HepG2 (cell line): ENCODE data around the gene S100A4. TPM values are rescaled to one million over a fixed set of nuclear protein-coding genes. Genes with fewer than 3 reads are reported as not detected.
A peak's percentile ranks its signal among the peaks of the same experiment; 100 is the strongest.

Source experiments
- ATF3 ChIP-seq: sonication (generic); formaldehyde crosslinking; IDR thresholded peaks from 2 replicates; pipeline ENCODE4 v1.4.0; 2020; ENCODE audit warnings: missing genetic modification reagents
- ATM ChIP-seq: fragments of 450-650 bp; IDR thresholded peaks from 2 replicates; pipeline ENCODE4 v1.7.1; 2017; ENCODE audit warnings: mild to moderate bottlenecking, borderline replicate concordance
- HIVEP1 ChIP-seq: sonication (generic); formaldehyde crosslinking; IDR thresholded peaks from 2 replicates; pipeline ENCODE4 v1.4.0; 2020; ENCODE audit warnings: mild to moderate bottlenecking, missing genetic modification reagents
- KDM6A ChIP-seq: IDR thresholded peaks from 2 replicates; pipeline ENCODE4 v1.6.1; 2016; ENCODE audit warnings: low read depth
- MBNL3 ChIP-seq: fragments of 250-450 bp; sonication (Bioruptor Pico); conservative IDR thresholded peaks from 2 replicates; pipeline ENCODE4 v1.8.0; 2022; ENCODE audit warnings: mild to moderate bottlenecking, inconsistent platforms
- MED1 ChIP-seq: sonication (generic); formaldehyde crosslinking; IDR thresholded peaks from 2 replicates; pipeline ENCODE4 v1.4.0; 2020; ENCODE audit warnings: missing genetic modification reagents
- MEIS2 ChIP-seq: sonication (generic); formaldehyde crosslinking; IDR thresholded peaks from 2 replicates; pipeline ENCODE4 v1.9.0; 2021; ENCODE audit warnings: mild to moderate bottlenecking, missing genetic modification reagents
- MTERF4 ChIP-seq: sonication (generic); formaldehyde crosslinking; IDR thresholded peaks from 2 replicates; pipeline ENCODE4 v1.8.0; 2023; ENCODE audit warnings: mild to moderate bottlenecking, missing genetic modification reagents
- NCOA2 ChIP-seq: sonication (generic); formaldehyde crosslinking; IDR thresholded peaks from 2 replicates; pipeline ENCODE4 v1.8.0; 2022; ENCODE audit warnings: inconsistent platforms
- PHF21A ChIP-seq: sonication (generic); formaldehyde crosslinking; IDR thresholded peaks from 2 replicates; pipeline ENCODE4 v1.5.0; 2020; ENCODE audit warnings: mild to moderate bottlenecking, missing genetic modification reagents
- REL ChIP-seq: sonication (generic); formaldehyde crosslinking; conservative IDR thresholded peaks from 2 replicates; pipeline ENCODE4 v1.8.0; 2022; ENCODE audit warnings: mild to moderate bottlenecking, missing genetic modification reagents, moderate library complexity
- RXRB ChIP-seq: IDR thresholded peaks from 2 replicates; pipeline ENCODE4 v1.6.1; 2016; ENCODE audit warnings: borderline replicate concordance, missing genetic modification reagents, missing compliant biosample characterization
- SRSF9 ChIP-seq: fragments of 200-400 bp; formaldehyde crosslinking; IDR thresholded peaks from 2 replicates; pipeline ENCODE4 v1.6.1; 2018; ENCODE audit warnings: borderline replicate concordance, mild to moderate bottlenecking, low read depth, low read length; ENCODE audit not compliant: insufficient read depth, poor library complexity, severe bottlenecking
- TAF1 ChIP-seq: sonication (generic); formaldehyde crosslinking; IDR thresholded peaks from 2 replicates; pipeline ENCODE4 v1.4.0; 2020; ENCODE audit warnings: missing genetic modification reagents
- TCF7L2 ChIP-seq: IDR thresholded peaks from 2 replicates; pipeline ENCODE4 v1.6.1; 2011; ENCODE audit warnings: mild to moderate bottlenecking, low read depth, low read length, moderate library complexity
- TP53 ChIP-seq: sonication (generic); formaldehyde crosslinking; conservative IDR thresholded peaks from 2 replicates; pipeline ENCODE4 v1.4.0; 2020; ENCODE audit warnings: missing genetic modification reagents
- U2AF2 ChIP-seq: fragments of 200-400 bp; formaldehyde crosslinking; IDR thresholded peaks from 2 replicates; pipeline ENCODE4 v1.6.1; 2017; ENCODE audit warnings: low read depth, mild to moderate bottlenecking, low read length
- ZFP82 ChIP-seq: sonication (generic); formaldehyde crosslinking; IDR thresholded peaks from 2 replicates; pipeline ENCODE4 v1.5.1; 2020; ENCODE audit warnings: mild to moderate bottlenecking, missing genetic modification reagents, borderline replicate concordance
- ZNF331 ChIP-seq: sonication (generic); formaldehyde crosslinking; IDR thresholded peaks from 2 replicates; pipeline ENCODE4 v1.4.0; 2020; ENCODE audit warnings: missing genetic modification reagents
- ZNF672 ChIP-seq: sonication (generic); formaldehyde crosslinking; IDR thresholded peaks from 2 replicates; pipeline ENCODE4 v1.8.1; 2022; ENCODE audit warnings: missing genetic modification reagents
- ZSCAN12 ChIP-seq: sonication (generic); formaldehyde crosslinking; IDR thresholded peaks from 2 replicates; pipeline ENCODE4 v1.9.0; 2021; ENCODE audit warnings: mild to moderate bottlenecking, missing genetic modification reagents
- ZSCAN29 ChIP-seq: sonication (generic); formaldehyde crosslinking; conservative IDR thresholded peaks from 2 replicates; pipeline ENCODE4 v1.4.0; 2020; ENCODE audit warnings: mild to moderate bottlenecking, missing genetic modification reagents
- polyA plus RNA-seq, 8 experiments: library from polyadenylated mRNA; depleted of rRNA in 3 of 8; stranded (reverse) in 7 of 8; unstranded in 1 of 8; fragments of >200 nt; fragmentation: Illumina TruSeq in 4 of 8; extraction: Trizol in 4 of 8; gene quantifications; 2 replicates each; pipeline versions ENCODE4 v1.2.1 to v1.2.3, GENCODE V29; 2011 to 2016; ENCODE audit warnings: low read depth in 4 of 8, missing spikeins in 1 of 8, mixed read lengths in 1 of 8; ENCODE audit not compliant: insufficient read depth in 1 of 8
- total RNA-seq, 5 experiments: library from RNA; depleted of rRNA; stranded (reverse); fragments of >200 nt; fragmentation: Illumina TruSeq; extraction: Trizol; gene quantifications; 2 replicates each; pipeline ENCODE4 v1.2.3, GENCODE V29; 2016; ENCODE audit warnings: low read depth in 1 of 5
- TF ChIP-seq, protein P1 (sequence below): sonication (generic); formaldehyde crosslinking; IDR thresholded peaks from 2 replicates; pipeline ENCODE4 v1.8.0; 2022; ENCODE audit warnings: low read depth, missing genetic modification reagents
- TF ChIP-seq, protein P2 (sequence below): sonication (generic); formaldehyde crosslinking; IDR thresholded peaks from 2 replicates; pipeline ENCODE4 v1.4.0; 2020; ENCODE audit warnings: missing genetic modification reagents
- TF ChIP-seq, protein P3 (sequence below): sonication (generic); formaldehyde crosslinking; IDR thresholded peaks from 2 replicates; pipeline ENCODE4 v1.4.0; 2020; ENCODE audit warnings: missing genetic modification reagents

Gene S100A4
- total and polyA plus RNA-seq, 2 of the 13 experiments (the other 11 are each of a cell fraction or from before 2014, with no cell fraction given): 12.9 to 20.2 TPM

DNA sequence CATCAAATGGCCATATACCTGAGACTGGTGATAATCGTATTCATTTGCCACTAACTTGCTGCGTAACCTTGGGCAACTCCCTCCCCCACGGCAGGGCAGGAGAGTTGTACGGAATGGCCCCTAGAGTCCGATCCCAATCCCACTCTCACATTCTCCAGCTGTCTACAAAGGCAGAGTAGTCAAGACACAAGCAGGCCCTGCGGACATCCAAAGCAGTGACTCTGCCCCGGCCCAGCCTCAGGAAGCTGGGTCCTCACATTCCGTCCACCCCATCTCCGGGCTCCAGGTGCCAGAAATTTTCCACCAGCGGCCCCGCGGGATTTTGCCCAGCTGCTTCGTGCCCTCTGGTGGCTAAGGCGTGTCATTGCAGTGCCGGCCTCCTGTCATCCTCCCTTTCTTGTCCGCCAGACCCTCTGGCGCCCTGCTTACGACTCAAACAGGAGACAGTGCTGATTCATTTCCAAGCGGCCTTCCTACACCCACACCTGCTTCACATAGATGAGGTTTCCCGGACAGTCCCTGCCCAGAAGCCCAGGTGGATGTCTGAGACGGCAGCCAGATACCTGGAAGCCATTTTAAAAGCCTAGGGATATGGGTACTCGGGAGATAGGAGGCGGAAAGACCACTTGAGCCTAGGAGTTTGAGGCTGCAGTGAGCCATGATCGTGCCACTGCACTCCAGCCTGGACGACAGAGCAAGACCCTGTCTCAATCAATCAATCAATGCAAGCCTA, 22.9 kb upstream of the S100A4 start (continued):
- TF ChIP-seq RXRB (peak; percentile 54; the same call in 1 of the 2 replicates), MTERF4 (CRISPR knock-in tag) (no peak), ZSCAN29 (CRISPR knock-in tag) (no peak), ATM (no peak), SRSF9 (no peak), U2AF2 (no peak), TCF7L2 (no peak), PHF21A (CRISPR knock-in tag) (no peak; the same call in 1 of the 2 replicates), TP53 (no peak), ZSCAN12 (no peak), MBNL3 (CRISPR knock-in tag) (no peak), KDM6A (CRISPR knock-in tag) (no peak), ZNF672 (CRISPR knock-in tag) (no peak), ZFP82 (CRISPR knock-in tag) (no peak), HIVEP1 (no peak), ZNF331 (CRISPR knock-in tag) (no peak; the same call in 1 of the 2 replicates), NCOA2 (CRISPR knock-in tag) (no peak), ATF3 (no peak), REL (no peak), TAF1 (CRISPR knock-in tag) (no peak), MED1 (CRISPR knock-in tag) (0 out of 2 replicates have a peak, but pooled peaks have one; percentile 23), MEIS2 (CRISPR knock-in tag) (no peak; the same call in 1 of the 2 replicates)
- TF ChIP-seq, protein P1, sequence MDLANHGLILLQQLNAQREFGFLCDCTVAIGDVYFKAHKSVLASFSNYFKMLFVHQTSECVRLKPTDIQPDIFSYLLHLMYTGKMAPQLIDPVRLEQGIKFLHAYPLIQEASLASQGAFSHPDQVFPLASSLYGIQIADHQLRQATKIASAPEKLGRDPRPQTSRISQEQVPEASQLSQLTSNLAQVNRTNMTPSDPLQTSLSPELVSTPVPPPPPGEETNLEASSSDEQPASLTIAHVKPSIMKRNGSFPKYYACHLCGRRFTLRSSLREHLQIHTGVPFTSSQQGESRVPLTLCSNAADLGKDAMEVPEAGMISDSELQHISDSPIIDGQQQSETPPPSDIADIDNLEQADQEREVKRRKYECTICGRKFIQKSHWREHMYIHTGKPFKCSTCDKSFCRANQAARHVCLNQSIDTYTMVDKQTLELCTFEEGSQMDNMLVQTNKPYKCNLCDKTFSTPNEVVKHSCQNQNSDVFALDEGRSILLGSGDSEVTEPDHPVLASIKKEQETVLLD (CRISPR knock-in tag): no peak
- TF ChIP-seq, protein P2, sequence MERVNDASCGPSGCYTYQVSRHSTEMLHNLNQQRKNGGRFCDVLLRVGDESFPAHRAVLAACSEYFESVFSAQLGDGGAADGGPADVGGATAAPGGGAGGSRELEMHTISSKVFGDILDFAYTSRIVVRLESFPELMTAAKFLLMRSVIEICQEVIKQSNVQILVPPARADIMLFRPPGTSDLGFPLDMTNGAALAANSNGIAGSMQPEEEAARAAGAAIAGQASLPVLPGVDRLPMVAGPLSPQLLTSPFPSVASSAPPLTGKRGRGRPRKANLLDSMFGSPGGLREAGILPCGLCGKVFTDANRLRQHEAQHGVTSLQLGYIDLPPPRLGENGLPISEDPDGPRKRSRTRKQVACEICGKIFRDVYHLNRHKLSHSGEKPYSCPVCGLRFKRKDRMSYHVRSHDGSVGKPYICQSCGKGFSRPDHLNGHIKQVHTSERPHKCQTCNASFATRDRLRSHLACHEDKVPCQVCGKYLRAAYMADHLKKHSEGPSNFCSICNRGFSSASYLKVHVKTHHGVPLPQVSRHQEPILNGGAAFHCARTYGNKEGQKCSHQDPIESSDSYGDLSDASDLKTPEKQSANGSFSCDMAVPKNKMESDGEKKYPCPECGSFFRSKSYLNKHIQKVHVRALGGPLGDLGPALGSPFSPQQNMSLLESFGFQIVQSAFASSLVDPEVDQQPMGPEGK (CRISPR knock-in tag): no peak; the same call in 1 of the 2 replicates
- TF ChIP-seq, protein P3, sequence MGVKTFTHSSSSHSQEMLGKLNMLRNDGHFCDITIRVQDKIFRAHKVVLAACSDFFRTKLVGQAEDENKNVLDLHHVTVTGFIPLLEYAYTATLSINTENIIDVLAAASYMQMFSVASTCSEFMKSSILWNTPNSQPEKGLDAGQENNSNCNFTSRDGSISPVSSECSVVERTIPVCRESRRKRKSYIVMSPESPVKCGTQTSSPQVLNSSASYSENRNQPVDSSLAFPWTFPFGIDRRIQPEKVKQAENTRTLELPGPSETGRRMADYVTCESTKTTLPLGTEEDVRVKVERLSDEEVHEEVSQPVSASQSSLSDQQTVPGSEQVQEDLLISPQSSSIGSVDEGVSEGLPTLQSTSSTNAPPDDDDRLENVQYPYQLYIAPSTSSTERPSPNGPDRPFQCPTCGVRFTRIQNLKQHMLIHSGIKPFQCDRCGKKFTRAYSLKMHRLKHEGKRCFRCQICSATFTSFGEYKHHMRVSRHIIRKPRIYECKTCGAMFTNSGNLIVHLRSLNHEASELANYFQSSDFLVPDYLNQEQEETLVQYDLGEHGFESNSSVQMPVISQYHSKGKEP: no peak
